Measurements from ENCODE around the gene CCDC74A.
"Not testable (repeated sequence)": the region's sequence is repeated elsewhere in the genome, so short reads cannot be mapped to it uniquely, and the experiment has no call there.

DNA sequence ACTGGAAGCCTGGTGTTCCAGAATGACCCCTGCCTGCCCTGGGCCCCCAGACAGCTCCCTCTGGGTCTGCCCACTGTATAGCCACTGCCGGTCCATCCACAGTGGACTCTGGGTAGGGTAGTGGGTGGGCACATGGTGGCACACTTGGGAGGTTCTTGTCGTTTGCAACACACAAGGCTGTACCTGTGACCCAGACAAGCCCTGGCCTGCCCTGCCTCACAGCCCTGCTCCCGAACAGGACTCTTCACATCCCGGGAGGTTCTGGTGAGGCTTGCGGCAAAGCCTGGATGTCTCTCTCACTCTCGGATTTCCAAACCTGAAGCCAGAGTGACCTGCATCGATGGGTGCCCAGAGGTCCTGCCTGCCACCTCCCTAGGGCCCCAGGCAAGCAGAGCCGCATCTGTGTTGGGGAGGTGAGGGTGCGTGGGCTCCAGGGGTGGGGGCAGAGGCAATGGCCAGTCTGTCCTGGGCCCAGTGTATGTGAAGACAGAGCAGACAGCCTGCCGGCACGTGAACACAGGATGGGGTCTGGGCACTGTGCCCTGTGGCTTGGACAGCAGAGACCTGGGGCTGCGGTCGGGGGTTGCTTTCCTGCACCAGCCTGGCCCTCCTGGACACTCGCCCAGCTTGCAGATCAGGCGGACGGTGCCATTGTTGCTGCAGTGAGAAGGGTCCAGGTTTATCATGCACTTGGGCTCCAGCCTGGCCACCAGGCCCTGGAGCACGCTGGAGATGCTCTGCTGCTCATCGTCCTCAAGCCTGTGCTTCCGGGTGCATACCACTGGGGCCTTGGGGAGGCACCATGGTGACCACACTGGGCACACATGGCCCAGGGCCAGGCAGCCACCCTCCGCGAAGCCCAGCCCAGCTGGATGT is 8.5 kb downstream of the CCDC74A start:
- TF ChIP-seq, protein P1, sequence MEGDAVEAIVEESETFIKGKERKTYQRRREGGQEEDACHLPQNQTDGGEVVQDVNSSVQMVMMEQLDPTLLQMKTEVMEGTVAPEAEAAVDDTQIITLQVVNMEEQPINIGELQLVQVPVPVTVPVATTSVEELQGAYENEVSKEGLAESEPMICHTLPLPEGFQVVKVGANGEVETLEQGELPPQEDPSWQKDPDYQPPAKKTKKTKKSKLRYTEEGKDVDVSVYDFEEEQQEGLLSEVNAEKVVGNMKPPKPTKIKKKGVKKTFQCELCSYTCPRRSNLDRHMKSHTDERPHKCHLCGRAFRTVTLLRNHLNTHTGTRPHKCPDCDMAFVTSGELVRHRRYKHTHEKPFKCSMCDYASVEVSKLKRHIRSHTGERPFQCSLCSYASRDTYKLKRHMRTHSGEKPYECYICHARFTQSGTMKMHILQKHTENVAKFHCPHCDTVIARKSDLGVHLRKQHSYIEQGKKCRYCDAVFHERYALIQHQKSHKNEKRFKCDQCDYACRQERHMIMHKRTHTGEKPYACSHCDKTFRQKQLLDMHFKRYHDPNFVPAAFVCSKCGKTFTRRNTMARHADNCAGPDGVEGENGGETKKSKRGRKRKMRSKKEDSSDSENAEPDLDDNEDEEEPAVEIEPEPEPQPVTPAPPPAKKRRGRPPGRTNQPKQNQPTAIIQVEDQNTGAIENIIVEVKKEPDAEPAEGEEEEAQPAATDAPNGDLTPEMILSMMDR (conservative IDR thresholded peaks at IDR 0.05; ENCODE audit: low read depth, low read length) = not testable (repeated sequence)
- TF ChIP-seq EZH2 (IDR thresholded peaks at IDR 0.05; ENCODE audit: low read length, unreplicated experiment); EZH2phosphoT487 (IDR thresholded peaks at IDR 0.05; ENCODE audit: borderline replicate concordance, low read length): not testable (repeated sequence)

Data from PC-3 (cell line).